Adipocyte (in vitro differentiated cells): Measurements from ENCODE around the gene SRSF11.
"Not testable (repeated sequence)": the region's sequence is repeated elsewhere in the genome, so short reads cannot be mapped to it uniquely, and the experiment has no call there.

Source experiments
- DNase-seq: peaks from one replicate; pipeline ENCODE4 v3.0.0-alpha.2; 2015; ENCODE audit warnings: low read depth
- H3K27me3 ChIP-seq: replicated peaks from 2 replicates; pipeline ENCODE4 v1.7.0; 2013; ENCODE audit warnings: mild to moderate bottlenecking, low read length, moderate library complexity; ENCODE audit not compliant: control insufficient read depth, insufficient read depth
- H3K36me3 ChIP-seq: 2 replicates; pipeline ENCODE4 v1.7.0; 2013; ENCODE audit warnings: low read length, mild to moderate bottlenecking, moderate library complexity; ENCODE audit not compliant: control insufficient read depth, insufficient read depth, severe bottlenecking
- H3K4me1 ChIP-seq: 2 replicates; pipeline ENCODE4 v1.7.0; 2013; ENCODE audit warnings: mild to moderate bottlenecking, low read length, moderate library complexity; ENCODE audit not compliant: control insufficient read depth, insufficient read depth
- H3K4me3 ChIP-seq: 2 replicates; pipeline ENCODE4 v1.7.0; 2013; ENCODE audit warnings: mild to moderate bottlenecking, low read length, moderate library complexity
- H3K9ac ChIP-seq: 2 replicates; pipeline ENCODE4 v1.7.0; 2013; ENCODE audit warnings: mild to moderate bottlenecking, low read length, moderate library complexity
- H3K9me3 ChIP-seq: 2 replicates; pipeline ENCODE4 v1.7.0; 2013; ENCODE audit warnings: mild to moderate bottlenecking, low read length, moderate library complexity; ENCODE audit not compliant: control insufficient read depth

Gene SRSF11

DNA sequence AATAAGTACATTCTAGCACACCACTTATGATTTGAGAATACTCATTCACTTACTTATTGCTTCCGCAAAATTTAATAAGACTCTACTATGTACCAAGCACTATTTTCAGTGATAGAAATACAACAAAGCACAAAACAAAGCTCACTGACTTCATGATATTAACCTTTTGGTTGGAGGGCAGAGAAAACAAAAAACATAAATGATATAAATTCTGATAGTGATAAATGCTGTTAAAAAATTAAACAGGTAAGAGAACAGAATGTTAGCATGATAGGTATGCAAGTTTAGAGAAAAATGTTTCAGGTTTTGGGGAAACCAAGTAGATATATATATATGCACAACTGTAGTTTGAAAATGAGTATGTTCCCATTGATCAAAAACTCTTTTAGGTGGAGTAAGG lies 17.0 kb upstream of the SRSF11 start:
- Histone ChIP-seq H3K4me3 (peak overlapping the region; percentile 91), H3K9ac (peak overlapping the region; percentile 100), H3K36me3 (peaks cover 8% of the 10 kb centered on the region), H3K9me3 (no peaks in the 10 kb centered on the region), H3K4me1 (peaks cover 34% of the 10 kb centered on the region), H3K27me3 (no peaks in the 10 kb centered on the region)
- DNase-seq, result no peak

- Histone ChIP-seq H3K36me3 (peaks cover 8% of the 10 kb centered on the region), H3K9ac (peak overlapping the region; percentile 100), H3K27me3 (no peaks in the 10 kb centered on the region), H3K4me3 (peak overlapping the region; percentile 91), H3K9me3 (no peaks in the 10 kb centered on the region), H3K4me1 (peaks cover 34% of the 10 kb centered on the region)
- no peak for DNase-seq
Observed at GRCh38 chr1:70204600-70204999, 16.6 kb upstream of the SRSF11 start.

GRCh38 chr1:70205071-70205433 lies 16.1 kb upstream of the SRSF11 start:
- H3K4me3 ChIP-seq, result peak overlapping the region; percentile 91
- H3K9ac ChIP-seq, result peak overlapping the region; percentile 100
- DNase-seq, result peak; percentile 50
- H3K9me3 ChIP-seq, result no peaks in the 10 kb centered on the region
- peaks cover 39% of the 10 kb centered on the region for H3K4me1 ChIP-seq
- H3K27me3 ChIP-seq, result no peaks in the 10 kb centered on the region
- peaks cover 8% of the 10 kb centered on the region for H3K36me3 ChIP-seq

DNA sequence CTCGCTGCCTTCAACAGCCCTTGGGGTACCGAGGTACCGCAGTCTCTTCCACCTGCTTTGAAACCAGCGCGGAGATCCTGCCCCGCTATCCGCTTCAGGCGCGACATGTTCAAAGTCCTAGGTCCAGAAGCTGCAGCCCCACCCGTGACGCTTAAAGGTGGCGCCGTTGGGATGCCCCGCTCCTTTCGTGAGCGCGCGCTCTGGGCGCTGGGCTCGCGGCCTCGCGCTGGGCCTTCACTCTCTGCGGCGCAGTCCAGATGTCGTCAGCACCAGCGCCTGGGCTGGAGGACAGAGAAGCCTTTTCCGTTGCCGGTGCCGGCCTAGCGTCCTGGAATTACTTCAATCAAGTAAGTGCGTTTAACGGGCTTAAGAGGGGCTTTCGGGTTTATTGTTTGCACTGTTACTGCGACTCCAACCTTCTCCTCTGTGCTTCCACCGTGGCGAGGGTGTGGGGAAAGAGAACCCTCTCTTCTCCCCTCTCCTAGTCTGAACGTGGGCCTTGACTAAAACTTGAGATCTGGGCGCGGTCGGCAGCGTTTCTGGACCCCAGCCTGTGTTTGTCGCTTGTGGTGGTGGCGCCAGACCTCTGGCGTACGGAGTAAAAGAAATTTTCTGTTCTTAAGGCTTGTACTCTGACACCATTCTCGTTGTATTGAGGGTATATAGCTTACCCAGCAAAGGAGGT lies 15.6 kb upstream of the SRSF11 start, which contains the start of gene LRRC40:
TSS of gene LRRC40 (minus strand) at position 146 of the 685 bp plus-strand sequence. CDS start at position 107, 39 bp downstream.
- Histone ChIP-seq H3K36me3 (peaks cover 8% of the 10 kb centered on the region), H3K4me3 (peak within 1 kb of the TSS; percentile 91), H3K4me1 (peaks cover 43% of the 10 kb centered on the region), H3K9ac (peak within 1 kb of the TSS; percentile 100), H3K9me3 (no peaks in the 10 kb centered on the region), H3K27me3 (no peaks in the 10 kb centered on the region)
- DNase-seq, result peak; percentile 99

DNA sequence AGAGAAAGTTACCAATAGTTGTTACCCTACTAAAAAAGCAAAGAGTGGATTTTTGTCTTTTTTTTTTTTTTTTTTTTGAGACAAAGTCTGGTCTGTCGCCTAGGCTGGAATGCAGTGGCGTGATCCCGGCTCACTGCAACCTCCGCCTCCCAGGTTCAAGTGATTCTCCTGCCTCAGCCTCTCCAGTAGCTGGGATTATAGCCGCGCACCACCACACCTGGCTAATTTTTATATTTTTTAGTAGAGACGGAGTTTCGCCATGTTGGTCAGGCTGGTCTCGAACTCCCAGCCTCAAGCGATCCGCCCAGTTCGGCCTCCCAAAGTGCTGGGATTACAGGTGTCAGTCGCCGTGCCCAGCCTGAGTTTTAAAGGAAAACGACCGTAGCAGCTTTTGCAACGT lies 14.3 kb upstream of the SRSF11 start:
- DNase-seq, H3K36me3 ChIP-seq, H3K9me3 ChIP-seq, H3K27me3 ChIP-seq: not testable (repeated sequence)
- Histone ChIP-seq H3K4me1 (peaks cover 51% of the 10 kb centered on the region), H3K4me3 (peak overlapping the region; percentile 91), H3K9ac (peak overlapping the region; percentile 100)

- Histone ChIP-seq H3K4me1 (peaks cover 51% of the 10 kb centered on the region), H3K9ac (no peak overlapping the region), H3K4me3 (peak overlapping the region; percentile 91), H3K27me3 (no peaks in the 10 kb centered on the region), H3K9me3 (no peaks in the 10 kb centered on the region), H3K36me3 (peaks cover 10% of the 10 kb centered on the region)
- no peak for DNase-seq
Observed at GRCh38 chr1:70207492-70207891, 13.7 kb upstream of the SRSF11 start.

- DNase-seq, result no peak
- H3K9me3 ChIP-seq, result no peaks in the 10 kb centered on the region
- H3K4me1 ChIP-seq, result peaks cover 51% of the 10 kb centered on the region
- peaks cover 13% of the 10 kb centered on the region for H3K36me3 ChIP-seq
- H3K27me3 ChIP-seq, result no peaks in the 10 kb centered on the region
- H3K4me3 ChIP-seq, result no peak overlapping the region
- H3K9ac ChIP-seq, result no peak overlapping the region
Observed at GRCh38 chr1:70208292-70208691, 12.9 kb upstream of the SRSF11 start.

DNA sequence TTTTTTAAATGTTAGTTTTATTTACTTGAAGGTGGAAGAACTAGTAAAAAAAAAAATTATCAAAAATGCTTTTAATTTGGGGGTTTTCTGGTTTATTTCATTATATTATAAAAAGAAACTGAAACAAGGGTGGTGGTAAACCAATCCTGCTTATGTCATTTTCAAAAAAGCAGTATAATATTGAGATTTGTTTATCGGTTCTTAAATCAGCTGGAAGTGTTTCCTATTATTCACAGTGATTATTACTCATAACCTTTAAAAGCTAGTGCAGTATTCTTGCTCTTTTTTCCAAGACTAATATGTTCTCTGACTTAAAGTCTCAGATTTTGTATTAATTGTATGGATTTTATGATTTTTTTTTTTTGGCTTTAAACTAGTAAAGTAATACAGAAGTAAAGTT lies 10.4 kb upstream of the SRSF11 start:
- DNase-seq, result no peak
- no peaks in the 10 kb centered on the region for H3K9me3 ChIP-seq
- H3K4me3 ChIP-seq, result peak overlapping the region; percentile 25
- peaks cover 17% of the 10 kb centered on the region for H3K36me3 ChIP-seq
- peaks cover 49% of the 10 kb centered on the region for H3K4me1 ChIP-seq
- peak overlapping the region; percentile 0 for H3K9ac ChIP-seq
- no peaks in the 10 kb centered on the region for H3K27me3 ChIP-seq

- peaks cover 24% of the 10 kb centered on the region for H3K36me3 ChIP-seq
- peak; percentile 41 for DNase-seq
- H3K4me3 ChIP-seq, result no peak overlapping the region
- H3K9me3 ChIP-seq, result no peaks in the 10 kb centered on the region
- H3K27me3 ChIP-seq, result no peaks in the 10 kb centered on the region
- H3K9ac ChIP-seq, result no peak overlapping the region
- peaks cover 47% of the 10 kb centered on the region for H3K4me1 ChIP-seq
Observed at GRCh38 chr1:70211541-70211940, 9.6 kb upstream of the SRSF11 start.

GRCh38 chr1:70220015-70220414 lies 1.2 kb upstream of the SRSF11 start:
- H3K4me3 ChIP-seq, result no peak overlapping the region
- no peaks in the 10 kb centered on the region for H3K9me3 ChIP-seq
- peaks cover 33% of the 10 kb centered on the region for H3K4me1 ChIP-seq
- peaks cover 33% of the 10 kb centered on the region for H3K36me3 ChIP-seq
- no peak for DNase-seq
- H3K9ac ChIP-seq, result no peak overlapping the region
- no peaks in the 10 kb centered on the region for H3K27me3 ChIP-seq

DNA sequence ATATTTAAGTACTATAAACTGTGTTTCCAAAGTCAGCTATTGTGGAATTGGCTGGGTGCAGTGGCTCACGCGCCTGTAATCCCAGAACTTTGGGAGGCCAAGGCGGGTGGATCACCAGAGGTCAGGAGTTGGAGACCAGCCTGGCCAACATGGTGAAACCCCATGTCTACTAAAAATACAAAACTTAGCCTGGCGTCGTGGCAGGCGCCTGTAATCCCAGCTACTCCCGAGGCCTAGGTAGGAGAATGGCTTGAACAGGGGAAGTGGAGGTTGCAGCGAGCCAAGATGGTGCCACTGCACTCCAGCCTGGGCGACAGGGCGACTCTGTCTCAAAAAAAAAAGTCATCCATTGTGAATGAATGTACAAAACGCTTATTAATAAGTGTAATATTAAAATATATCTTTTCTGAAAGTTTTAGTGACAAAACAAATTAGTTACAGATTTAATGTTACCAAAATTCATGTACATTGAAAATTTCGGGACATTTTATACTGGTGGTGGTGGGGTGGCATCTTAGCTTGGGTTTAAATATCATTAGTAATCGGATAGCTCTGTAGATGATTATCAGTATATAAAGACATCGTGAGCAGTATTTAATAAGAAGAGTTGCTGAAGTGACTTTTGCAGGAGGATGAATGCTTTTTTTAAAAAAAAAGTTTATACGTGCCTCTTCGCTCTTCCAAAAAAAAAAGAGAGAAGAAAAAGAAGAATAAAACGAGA lies 503 bp upstream of the SRSF11 start:
- no peaks in the 10 kb centered on the region for H3K27me3 ChIP-seq
- DNase-seq, result no peak
- H3K9ac ChIP-seq, result peak overlapping the region; percentile 95
- peaks cover 37% of the 10 kb centered on the region for H3K36me3 ChIP-seq
- H3K4me3 ChIP-seq, result peak overlapping the region; percentile 88
- H3K4me1 ChIP-seq, result peaks cover 34% of the 10 kb centered on the region
- no peaks in the 10 kb centered on the region for H3K9me3 ChIP-seq
